AG04450 (cell line): Measurements from ENCODE around the gene PPIF. TPM values are rescaled to one million over a fixed set of nuclear protein-coding genes. Genes with fewer than 3 reads are reported as not detected.
A peak's percentile ranks its signal among the peaks of the same experiment; 100 is the strongest.

Experiments used
- CTCF ChIA-PET: fragments of 300-600, 350-600 bp; formaldehyde crosslinking; extraction: SDS; loops from one replicate; lab custom pipeline; 2022; ENCODE audit warnings: antibody characterized with exemption, inconsistent platforms; lab: Charles Lee
- POLR2A ChIA-PET: fragments of 350-600 bp; formaldehyde crosslinking; extraction: SDS; loops from one replicate; lab custom pipeline; 2021; ENCODE audit warnings: antibody characterized with exemption, inconsistent platforms; lab: Yijun Ruan, JAX
- DNase-seq: peaks from one replicate; pipeline ENCODE4 v3.0.0-alpha.2; 2011; ENCODE audit warnings: low read depth, low spot score
- H3K27ac ChIP-seq: one replicate; pipeline ENCODE4 v1.5.1; 2012; ENCODE audit warnings: low read depth, low read length, control low read depth
- H3K27me3 ChIP-seq: one replicate; pipeline ENCODE4 v1.6.0; 2012; ENCODE audit warnings: low read length; ENCODE audit not compliant: control insufficient read depth, insufficient read depth
- H3K4me3 ChIP-seq: 2 replicates; pipeline ENCODE4 v1.5.1; 2011; ENCODE audit warnings: mild to moderate bottlenecking, low read depth, low read length, control low read depth
- H3K9me3 ChIP-seq: 2 replicates; pipeline ENCODE4 v1.5.1; 2012; ENCODE audit warnings: low read length; ENCODE audit not compliant: control insufficient read depth, insufficient read depth
- CTCF ChIP-seq: IDR thresholded peaks from 2 replicates; pipeline ENCODE4 v1.5.1; 2011; ENCODE audit warnings: low read depth, low read length, control low read depth, inconsistent platforms
- polyA plus RNA-seq: library from polyadenylated mRNA; depleted of rRNA; stranded (reverse); fragments of >200 nt; gene quantifications from 2 replicates; pipeline ENCODE4 v1.2.3, GENCODE V29; 2011

PPIF gene
- polyA plus RNA-seq, 1 experiment, result 68.6 TPM

- Histone ChIP-seq H3K9me3 (no peaks in the 10 kb centered on the region), H3K4me3 (no peak overlapping the region), H3K27me3 (no peaks in the 10 kb centered on the region), H3K27ac (no peak overlapping the region)
- CTCF ChIA-PET, result no interaction called here
- POLR2A ChIA-PET, result no interaction called here
- no peak for DNase-seq
- no peak for TF ChIP-seq CTCF
These were observed 20.3 kb downstream of the PPIF start for GRCh38 chr10:79367426-79368189.

DNA sequence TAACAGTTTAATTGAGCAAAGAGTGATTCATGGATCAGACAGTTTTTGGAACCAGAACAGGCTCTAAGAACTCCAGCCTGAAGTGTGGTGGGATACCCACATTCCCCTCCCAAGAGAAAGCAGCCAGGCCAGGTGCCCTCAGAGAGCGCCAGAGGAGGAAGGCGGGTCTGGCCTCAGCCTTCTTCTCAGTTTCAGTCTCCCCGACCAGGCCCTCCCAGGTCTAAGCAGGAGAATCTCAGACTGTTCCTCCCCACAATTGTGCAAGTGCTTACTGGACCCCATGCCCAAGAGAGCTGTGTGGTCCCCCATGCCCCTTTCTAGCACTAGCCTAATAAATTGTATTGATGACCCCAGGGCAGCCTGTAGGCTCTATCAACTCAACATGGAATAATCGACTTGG lies 25.6 kb downstream of the PPIF start:
- Histone ChIP-seq H3K27ac (no peak overlapping the region), H3K27me3 (no peaks in the 10 kb centered on the region), H3K9me3 (no peaks in the 10 kb centered on the region), H3K4me3 (no peak overlapping the region)
- no peak for DNase-seq
- no peak for TF ChIP-seq CTCF
- CTCF ChIA-PET, result interaction anchor here (0.5 to 3.9 kb wide), 14 partner anchors 8 to 1483 kb away, joined by 3 to 42 read pairs (median 6); partner anchors contain the start of gene PPIF
- POLR2A ChIA-PET, result no interaction called here

GRCh38 chr10:79374312-79375191 lies 27.3 kb downstream of the PPIF start:
- DNase-seq, result peak; percentile 45
- Histone ChIP-seq H3K27ac (no peak overlapping the region), H3K27me3 (no peaks in the 10 kb centered on the region), H3K4me3 (no peak overlapping the region), H3K9me3 (no peaks in the 10 kb centered on the region)
- TF ChIP-seq CTCF, result peak; percentile 96
- ChIA-PET CTCF (interaction anchor here (0.6 to 3.9 kb wide), 52 partner anchors 9 to 784 kb away, joined by 3 to 42 read pairs (median 5); partner anchors contain the start of gene PPIF), POLR2A (interaction anchor here (1.0 kb wide), 1 partner anchor 70 kb away, joined by 3 read pairs; no protein-coding TSS in a partner anchor)

DNA sequence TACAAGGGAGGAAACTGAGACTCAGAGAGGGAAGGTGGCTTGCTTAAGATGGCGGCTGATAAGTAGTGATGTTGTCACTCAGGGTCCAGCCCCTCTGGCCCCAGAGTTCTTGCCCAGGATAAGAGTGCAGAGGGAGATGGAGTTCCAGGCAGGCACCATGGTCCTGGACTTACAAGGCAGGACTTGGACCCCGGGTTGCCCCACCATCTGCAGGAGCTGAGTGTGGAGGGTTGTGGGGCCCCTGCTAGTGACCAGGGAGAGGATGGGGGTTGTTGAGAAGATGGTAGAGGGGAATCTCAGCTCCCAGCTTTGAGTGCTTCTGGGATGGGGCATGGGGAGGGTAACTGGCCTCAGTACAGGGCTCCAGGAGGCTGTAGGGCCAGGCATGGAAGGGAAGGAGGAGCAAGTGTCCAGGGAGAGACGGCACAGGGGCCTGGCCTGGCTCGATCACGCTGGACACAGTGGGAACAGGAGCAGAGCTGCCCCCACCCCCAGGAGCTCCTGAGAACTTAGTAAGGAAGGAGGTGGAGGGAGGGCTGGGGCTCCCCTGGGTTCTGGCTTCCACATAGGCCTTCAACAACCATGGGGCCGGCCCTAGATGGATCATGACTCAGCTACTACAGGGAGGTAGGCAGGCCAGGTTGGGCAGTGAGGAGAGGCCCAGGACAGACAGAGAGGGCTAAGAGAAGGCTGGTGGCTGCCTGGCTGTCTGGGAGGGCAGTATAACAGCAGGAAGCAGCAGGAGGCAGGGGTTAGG lies 28.2 kb downstream of the PPIF start:
- DNase-seq, result no peak
- Histone ChIP-seq H3K27me3 (no peaks in the 10 kb centered on the region), H3K9me3 (no peaks in the 10 kb centered on the region), H3K4me3 (no peak overlapping the region), H3K27ac (no peak overlapping the region)
- ChIA-PET POLR2A (interaction anchor here (0.5 to 1.3 kb wide), 2 partner anchors 24 to 25 kb away, joined by 5 to 6 read pairs; no protein-coding TSS in a partner anchor), CTCF (interaction anchor here (0.7 to 3.9 kb wide), 12 partner anchors 12 to 671 kb away, joined by 3 to 42 read pairs (median 5); no protein-coding TSS in a partner anchor)
- no peak for TF ChIP-seq CTCF
